K562 (cell line): ENCODE data around the gene ZFR2. TPM values are rescaled to one million over a fixed set of nuclear protein-coding genes. Genes with fewer than 3 reads are reported as not detected.
A peak's percentile ranks its signal among the peaks of the same experiment; 100 is the strongest.

ENCODE experiments used
- CEBPB ChIP-seq: fragments of 450-650 bp; IDR thresholded peaks from 2 replicates; pipeline ENCODE4 v1.6.1; 2016; ENCODE audit warnings: missing genetic modification characterization, missing compliant biosample characterization
- FUS ChIP-seq: fragments of 200-400 bp; formaldehyde crosslinking; optimal IDR thresholded peaks from 2 replicates; pipeline ENCODE3; 2017; ENCODE audit warnings: low read depth, low read length
- GATAD2A ChIP-seq: fragments of 450-650 bp; IDR thresholded peaks from 2 replicates; pipeline ENCODE4 v1.6.1; 2017
- GTF2E2 ChIP-seq: fragments of 200-800 bp; sonication (Bioruptor generic); IDR thresholded peaks from 2 replicates; pipeline ENCODE4 v1.6.1; 2016; ENCODE audit warnings: missing genetic modification characterization, missing compliant biosample characterization
- KDM1A ChIP-seq, 2 experiments: fragments of 450-650 bp; IDR thresholded peaks; 2 replicates each; pipeline ENCODE4 v1.6.1; 2016; ENCODE audit warnings: mild to moderate bottlenecking in 2 of 2
- MIER1 ChIP-seq: fragments of 450-650 bp; IDR thresholded peaks from 2 replicates; pipeline ENCODE4 v1.6.1; 2016; ENCODE audit warnings: antibody characterized with exemption, mild to moderate bottlenecking, low read depth
- NFATC3 ChIP-seq: fragments of 450-650 bp; IDR thresholded peaks from 2 replicates; pipeline ENCODE4 v1.6.1; 2017; ENCODE audit warnings: mild to moderate bottlenecking
- RBM34 ChIP-seq: fragments of 200-400 bp; formaldehyde crosslinking; IDR thresholded peaks from 2 replicates; pipeline ENCODE4 v1.6.1; 2018; ENCODE audit warnings: low read length, borderline replicate concordance; ENCODE audit not compliant: insufficient read depth
- SP2 ChIP-seq: IDR thresholded peaks from 2 replicates; pipeline ENCODE4 v1.6.1; 2011; ENCODE audit warnings: mild to moderate bottlenecking, low read depth, low read length, moderate library complexity; ENCODE audit not compliant: poor library complexity, severe bottlenecking; ENCODE audit errors: extremely low read depth
- TCF7L2 ChIP-seq: fragments of 150-350 bp; IDR thresholded peaks from 2 replicates; pipeline ENCODE4 v1.6.1; 2016; ENCODE audit warnings: low read depth, mild to moderate bottlenecking, low read length, moderate library complexity
- TEAD2 ChIP-seq: fragments of 450-650 bp; IDR thresholded peaks from 2 replicates; pipeline ENCODE4 v1.6.1; 2016; ENCODE audit warnings: missing genetic modification characterization, control low read depth, missing compliant biosample characterization
- ZBTB7A ChIP-seq: IDR thresholded peaks from 2 replicates; pipeline ENCODE4 v1.6.1; 2011; ENCODE audit warnings: low read depth, mild to moderate bottlenecking, low read length, moderate library complexity, borderline replicate concordance; ENCODE audit not compliant: control insufficient read depth
- ZNF133 ChIP-seq: fragments of 250-450 bp; sonication (Bioruptor Pico); IDR thresholded peaks from 2 replicates; pipeline ENCODE4 v1.4.0; 2020; ENCODE audit warnings: mild to moderate bottlenecking
- ZNF408 ChIP-seq: fragments of 250-450 bp; sonication (Bioruptor Pico); IDR thresholded peaks from 2 replicates; pipeline ENCODE4 v1.4.0; 2020; ENCODE audit warnings: low read depth, mild to moderate bottlenecking, moderate library complexity
- ZSCAN32 ChIP-seq: fragments of 450-650 bp; formaldehyde crosslinking; IDR thresholded peaks from 2 replicates; pipeline ENCODE4 v1.4.0; 2020; ENCODE audit warnings: mild to moderate bottlenecking, moderate library complexity
- polyA plus RNA-seq, 8 experiments: library from polyadenylated mRNA; depleted of rRNA in 4 of 8; stranded (reverse) in 5 of 8; unstranded in 3 of 8; fragments of >200 nt; fragmentation: Nextera tagmentation in 2 of 8; fragmentation: Illumina TruSeq in 1 of 8; extraction: Ambion mirVana in 2 of 8; extraction: Trizol in 1 of 8; gene quantifications; 2 replicates each; pipeline versions ENCODE4 v1.2.1 to v1.2.3, GENCODE V29; 2011 to 2014; ENCODE audit warnings: inconsistent platforms in 1 of 8, missing spikeins in 1 of 8
- total RNA-seq, 7 experiments: library from RNA; depleted of rRNA in 6 of 7; stranded (reverse); fragments of >200 nt in 6 of 7; fragmentation: Illumina TruSeq in 2 of 7; extraction: Trizol in 2 of 7; gene quantifications; 2 replicates each; pipeline versions ENCODE4 v1.2.1 to v1.2.3, GENCODE V29; 2011 to 2021; ENCODE audit warnings: low replicate concordance in 1 of 7
- TF ChIP-seq, protein P1 (sequence below): sonication (generic); formaldehyde crosslinking; IDR thresholded peaks from 2 replicates; pipeline ENCODE4 v1.8.1; 2023; ENCODE audit warnings: missing genetic modification reagents, mild to moderate bottlenecking, borderline replicate concordance
- TF ChIP-seq, protein P2 (sequence below): fragments of 450-650 bp; formaldehyde crosslinking; IDR thresholded peaks from 2 replicates; pipeline ENCODE4 v1.4.0; 2020; ENCODE audit warnings: mild to moderate bottlenecking, mixed read lengths
- TF ChIP-seq, protein P3 (sequence below): fragments of 250-450 bp; sonication (Bioruptor Pico); IDR thresholded peaks from 2 replicates; pipeline ENCODE4 v1.8.0; 2021; ENCODE audit warnings: moderate library complexity, mild to moderate bottlenecking, inconsistent platforms
- TF ChIP-seq, protein P4 (sequence below): fragments of 450-650 bp; formaldehyde crosslinking; IDR thresholded peaks from 2 replicates; pipeline ENCODE4 v1.4.0; 2020; ENCODE audit warnings: mild to moderate bottlenecking, moderate library complexity

Gene ZFR2
- total and polyA plus RNA-seq, 9 of the 15 experiments (the other 6 are each of a cell fraction or from before 2014, with no cell fraction given), result 0.03 to 0.59 (median 0.07) TPM; not detected in 6

DNA sequence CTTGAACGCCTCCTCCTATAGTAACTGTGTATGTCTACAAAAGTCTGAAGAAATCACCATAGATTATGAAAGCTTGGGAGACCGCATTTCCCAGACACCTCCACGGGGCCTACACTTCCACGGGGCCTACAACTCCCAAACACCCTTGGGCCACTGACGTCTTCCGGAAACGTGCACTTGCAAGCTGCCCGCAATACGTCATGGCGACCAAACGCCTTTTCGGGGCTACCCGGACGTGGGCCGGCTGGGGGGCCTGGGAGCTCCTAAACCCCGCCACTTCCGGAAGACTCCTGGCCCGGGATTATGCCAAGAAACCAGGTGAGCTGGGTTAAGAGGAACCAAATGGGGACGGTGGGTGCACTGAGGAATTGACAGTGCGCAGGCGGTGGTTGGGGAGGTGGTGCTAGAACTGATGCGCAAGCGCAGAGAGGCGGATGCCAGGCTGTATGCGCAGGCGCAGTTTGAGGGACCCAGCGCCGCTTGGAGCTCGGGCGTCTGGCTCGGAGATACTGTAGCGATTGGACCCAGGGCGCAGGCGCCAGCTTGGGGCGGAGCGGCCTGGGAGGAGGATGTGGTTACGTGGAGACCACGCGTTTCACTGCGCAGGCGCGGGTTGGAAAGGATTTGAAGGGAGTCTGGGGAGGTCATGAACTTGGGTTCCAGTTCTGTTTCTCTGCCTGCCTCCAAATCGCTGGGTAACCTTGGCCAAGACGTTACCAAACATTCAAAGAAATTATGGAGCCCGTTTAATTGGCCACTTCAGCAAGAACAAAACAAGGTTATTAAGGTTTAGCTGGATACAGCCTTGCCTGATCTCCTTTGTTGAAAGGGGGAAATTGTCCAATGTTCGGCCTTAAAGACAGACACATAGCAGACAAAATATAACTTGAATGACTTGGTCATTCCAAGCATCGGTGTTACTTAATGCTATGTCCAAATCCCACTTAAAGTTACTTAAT lies 106.1 kb downstream of the ZFR2 start, which contains the start of gene MRPL54 (continued):
- TF ChIP-seq ZNF133 (no peak), MIER1 (no peak), GATAD2A (no peak), KDM1A (IDR thresholded peaks at IDR 0.05) (no peak), ZNF408 (no peak), FUS (no peak), SP2 (no peak), NFATC3 (0 out of 2 replicates have a peak, but pooled peaks have one; percentile 34), ZBTB7A (no peak), CEBPB (tag) (peak; percentile 90), RBM34 (no peak), TCF7L2 (peak; percentile 37; the same call in 1 of the 2 replicates), GTF2E2 (tag) (no peak), TEAD2 (tag) (no peak), ZSCAN32 (CRISPR knock-in tag) (0 out of 2 replicates have a peak, but pooled peaks have one; percentile 10)
- TF ChIP-seq, protein P1, sequence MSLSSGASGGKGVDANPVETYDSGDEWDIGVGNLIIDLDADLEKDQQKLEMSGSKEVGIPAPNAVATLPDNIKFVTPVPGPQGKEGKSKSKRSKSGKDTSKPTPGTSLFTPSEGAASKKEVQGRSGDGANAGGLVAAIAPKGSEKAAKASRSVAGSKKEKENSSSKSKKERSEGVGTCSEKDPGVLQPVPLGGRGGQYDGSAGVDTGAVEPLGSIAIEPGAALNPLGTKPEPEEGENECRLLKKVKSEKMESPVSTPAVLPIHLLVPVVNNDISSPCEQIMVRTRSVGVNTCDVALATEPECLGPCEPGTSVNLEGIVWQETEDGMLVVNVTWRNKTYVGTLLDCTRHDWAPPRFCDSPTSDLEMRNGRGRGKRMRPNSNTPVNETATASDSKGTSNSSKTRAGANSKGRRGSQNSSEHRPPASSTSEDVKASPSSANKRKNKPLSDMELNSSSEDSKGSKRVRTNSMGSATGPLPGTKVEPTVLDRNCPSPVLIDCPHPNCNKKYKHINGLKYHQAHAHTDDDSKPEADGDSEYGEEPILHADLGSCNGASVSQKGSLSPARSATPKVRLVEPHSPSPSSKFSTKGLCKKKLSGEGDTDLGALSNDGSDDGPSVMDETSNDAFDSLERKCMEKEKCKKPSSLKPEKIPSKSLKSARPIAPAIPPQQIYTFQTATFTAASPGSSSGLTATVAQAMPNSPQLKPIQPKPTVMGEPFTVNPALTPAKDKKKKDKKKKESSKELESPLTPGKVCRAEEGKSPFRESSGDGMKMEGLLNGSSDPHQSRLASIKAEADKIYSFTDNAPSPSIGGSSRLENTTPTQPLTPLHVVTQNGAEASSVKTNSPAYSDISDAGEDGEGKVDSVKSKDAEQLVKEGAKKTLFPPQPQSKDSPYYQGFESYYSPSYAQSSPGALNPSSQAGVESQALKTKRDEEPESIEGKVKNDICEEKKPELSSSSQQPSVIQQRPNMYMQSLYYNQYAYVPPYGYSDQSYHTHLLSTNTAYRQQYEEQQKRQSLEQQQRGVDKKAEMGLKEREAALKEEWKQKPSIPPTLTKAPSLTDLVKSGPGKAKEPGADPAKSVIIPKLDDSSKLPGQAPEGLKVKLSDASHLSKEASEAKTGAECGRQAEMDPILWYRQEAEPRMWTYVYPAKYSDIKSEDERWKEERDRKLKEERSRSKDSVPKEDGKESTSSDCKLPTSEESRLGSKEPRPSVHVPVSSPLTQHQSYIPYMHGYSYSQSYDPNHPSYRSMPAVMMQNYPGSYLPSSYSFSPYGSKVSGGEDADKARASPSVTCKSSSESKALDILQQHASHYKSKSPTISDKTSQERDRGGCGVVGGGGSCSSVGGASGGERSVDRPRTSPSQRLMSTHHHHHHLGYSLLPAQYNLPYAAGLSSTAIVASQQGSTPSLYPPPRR (CRISPR knock-in tag), result no peak
- TF ChIP-seq, protein P2, sequence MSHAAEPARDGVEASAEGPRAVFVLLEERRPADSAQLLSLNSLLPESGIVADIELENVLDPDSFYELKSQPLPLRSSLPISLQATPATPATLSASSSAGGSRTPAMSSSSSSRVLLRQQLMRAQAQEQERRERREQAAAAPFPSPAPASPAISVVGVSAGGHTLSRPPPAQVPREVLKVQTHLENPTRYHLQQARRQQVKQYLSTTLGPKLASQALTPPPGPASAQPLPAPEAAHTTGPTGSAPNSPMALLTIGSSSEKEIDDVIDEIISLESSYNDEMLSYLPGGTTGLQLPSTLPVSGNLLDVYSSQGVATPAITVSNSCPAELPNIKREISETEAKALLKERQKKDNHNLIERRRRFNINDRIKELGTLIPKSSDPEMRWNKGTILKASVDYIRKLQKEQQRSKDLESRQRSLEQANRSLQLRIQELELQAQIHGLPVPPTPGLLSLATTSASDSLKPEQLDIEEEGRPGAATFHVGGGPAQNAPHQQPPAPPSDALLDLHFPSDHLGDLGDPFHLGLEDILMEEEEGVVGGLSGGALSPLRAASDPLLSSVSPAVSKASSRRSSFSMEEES (CRISPR knock-in tag), result no peak
- TF ChIP-seq, protein P3, sequence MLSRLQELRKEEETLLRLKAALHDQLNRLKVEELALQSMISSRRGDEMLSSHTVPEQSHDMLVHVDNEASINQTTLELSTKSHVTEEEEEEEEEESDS (CRISPR knock-in tag), result no peak
- TF ChIP-seq, protein P4, sequence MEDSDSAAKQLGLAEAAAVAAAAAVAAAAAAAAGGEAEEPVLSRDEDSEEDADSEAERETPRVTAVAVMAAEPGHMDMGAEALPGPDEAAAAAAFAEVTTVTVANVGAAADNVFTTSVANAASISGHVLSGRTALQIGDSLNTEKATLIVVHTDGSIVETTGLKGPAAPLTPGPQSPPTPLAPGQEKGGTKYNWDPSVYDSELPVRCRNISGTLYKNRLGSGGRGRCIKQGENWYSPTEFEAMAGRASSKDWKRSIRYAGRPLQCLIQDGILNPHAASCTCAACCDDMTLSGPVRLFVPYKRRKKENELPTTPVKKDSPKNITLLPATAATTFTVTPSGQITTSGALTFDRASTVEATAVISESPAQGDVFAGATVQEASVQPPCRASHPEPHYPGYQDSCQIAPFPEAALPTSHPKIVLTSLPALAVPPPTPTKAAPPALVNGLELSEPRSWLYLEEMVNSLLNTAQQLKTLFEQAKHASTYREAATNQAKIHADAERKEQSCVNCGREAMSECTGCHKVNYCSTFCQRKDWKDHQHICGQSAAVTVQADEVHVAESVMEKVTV (CRISPR knock-in tag), result no peak; the same call in none of the 2 replicates
